HG02763 (cell line): ENCODE data around the gene SPRED3.
"Not testable (repeated sequence)": the region's sequence is repeated elsewhere in the genome, so short reads cannot be mapped to it uniquely, and the experiment has no call there.

Source experiments
- ATAC-seq: cut with Tn5 transposase; IDR thresholded peaks from one replicate; pipeline ENCODE4 v1.9.1; 2021; ENCODE audit warnings: mild to moderate bottlenecking, moderate library complexity; ENCODE audit not compliant: unreplicated experiment

SPRED3 gene

GRCh38 chr19:38388349-38389100 lies at the start of gene SPRED3:
SPRED3 (plus strand) TSS chr19:38388697; CDS start chr19:38390303, 1,606 bp downstream.
- no peak for ATAC-seq

- not testable (repeated sequence) for ATAC-seq
Measured at GRCh38 chr19:38339011-38339410, 49.5 kb upstream of the SPRED3 start.

- ATAC-seq = no peak
Measured at GRCh38 chr19:38340927-38341326, 47.6 kb upstream of the SPRED3 start.

- no peak for ATAC-seq
Measured at GRCh38 chr19:38346837-38347236, 41.7 kb upstream of the SPRED3 start.

GRCh38 chr19:38350883-38351282 lies 37.6 kb upstream of the SPRED3 start:
- ATAC-seq = no peak

- ATAC-seq = no peak
Measured at GRCh38 chr19:38351865-38352395, 36.6 kb upstream of the SPRED3 start.

- ATAC-seq = no peak
Measured at GRCh38 chr19:38352611-38353010, 35.9 kb upstream of the SPRED3 start.

GRCh38 chr19:38355728-38356725 lies 32.5 kb upstream of the SPRED3 start:
- ATAC-seq = no peak

GRCh38 chr19:38358071-38358470 lies 30.4 kb upstream of the SPRED3 start:
- no peak for ATAC-seq

GRCh38 chr19:38359242-38360021 lies 29.1 kb upstream of the SPRED3 start:
- ATAC-seq = no peak

- ATAC-seq = no peak
Measured at GRCh38 chr19:38360351-38360750, 28.1 kb upstream of the SPRED3 start.

- no peak for ATAC-seq
Measured at GRCh38 chr19:38360839-38361631, 27.5 kb upstream of the SPRED3 start.

- ATAC-seq = no peak
Measured at GRCh38 chr19:38361633-38362075, 26.8 kb upstream of the SPRED3 start.

GRCh38 chr19:38362076-38362945 lies 26.2 kb upstream of the SPRED3 start:
- ATAC-seq = no peak

GRCh38 chr19:38362946-38363688 lies 25.4 kb upstream of the SPRED3 start:
- not testable (repeated sequence) for ATAC-seq

- no peak for ATAC-seq
Measured at GRCh38 chr19:38367041-38367440, 21.5 kb upstream of the SPRED3 start.

GRCh38 chr19:38369584-38369983 lies 18.9 kb upstream of the SPRED3 start:
- ATAC-seq = no peak

GRCh38 chr19:38370299-38370698 lies 18.2 kb upstream of the SPRED3 start:
- no peak for ATAC-seq
